Right ventricle myocardium superior (tissue), 1 donor: ENCODE results near the gene CPLANE1. TPM values are rescaled to one million over a fixed set of nuclear protein-coding genes. Genes with fewer than 3 reads are reported as not detected.

Experiments used
- ATAC-seq: fragments of 200-7000 bp; cut with Tn5 transposase; one replicate; pipeline ENCODE4 v1.9.1; 2020; ENCODE audit warnings: mild to moderate bottlenecking; ENCODE audit not compliant: poor library complexity
- DNase-seq: peaks from one replicate; pipeline ENCODE4 v3.0.0-alpha.2; 2020
- intact Hi-C: fragments of 100-400 bp; cut with DNase I; formaldehyde crosslinking; loops from one replicate; pipeline ENCODE4 v1.11.2; 2022
- total RNA-seq: library from RNA; stranded (reverse); fragmentation: NEBNext Ultra II Directional; extraction: Animal tissue kit (Norgen Biotek cat#: 25700); gene quantifications from one replicate; pipeline ENCODE4 v1.2.1, GENCODE V29; 2021
- donor health status: DM: no; HTN: yes; CAD: no; lungs with severe emphysema.

CPLANE1 gene
- total RNA-seq, 1 donor from 2014 or later: 7.8 TPM

DNA sequence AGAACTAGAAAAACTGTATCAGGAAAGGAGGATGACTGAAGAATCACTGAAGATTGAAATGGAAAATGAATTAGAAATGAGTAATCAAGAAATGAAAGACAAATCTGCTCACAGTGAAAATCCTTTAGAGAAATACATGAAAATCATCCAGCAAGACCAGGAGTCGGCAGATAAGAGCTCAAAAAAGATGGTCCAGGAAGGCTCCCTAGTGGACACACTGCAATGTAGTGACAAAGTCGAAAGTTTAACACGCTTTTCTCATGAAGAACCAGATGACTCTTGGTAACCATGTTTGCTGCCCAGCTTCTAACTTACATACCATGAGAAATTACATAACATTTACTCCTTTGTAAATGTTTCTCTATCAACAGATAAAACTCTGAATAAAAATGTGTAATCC is 37.1 kb downstream of the CPLANE1 start:
- intact Hi-C loops: no loop called here
- no peak for DNase-seq

GRCh38 chr5:37211661-37212060 is 37.5 kb downstream of the CPLANE1 start:
- intact Hi-C loops: no loop called here
- no peak for DNase-seq
- no peak for ATAC-seq

More for the DNA sequence above, 37.1 kb downstream of the CPLANE1 start:
- no peak for ATAC-seq

GRCh38 chr5:37208883-37209797 is 40.0 kb downstream of the CPLANE1 start:
- no peak for DNase-seq
- intact Hi-C loops: no loop called here
- ATAC-seq: peak; percentile 39

DNA sequence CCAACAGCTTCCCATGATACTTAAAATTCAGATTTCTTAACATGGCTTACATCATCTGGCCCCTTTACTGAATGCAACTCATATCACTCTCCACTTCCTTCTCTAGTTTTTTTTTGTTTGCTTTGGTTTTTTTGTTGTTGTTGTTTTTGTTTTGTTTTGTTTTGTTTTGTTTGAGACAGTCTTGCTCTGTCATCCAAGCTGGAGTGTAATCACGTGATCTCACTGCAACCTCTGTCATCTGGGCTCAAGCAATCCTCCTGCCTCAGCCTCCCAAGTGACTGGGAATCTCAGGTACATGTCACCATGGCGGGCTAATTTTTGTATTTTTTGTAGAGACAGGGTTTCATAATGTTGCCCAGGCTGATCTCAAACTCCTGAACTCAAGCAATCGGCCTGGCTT is 41.4 kb downstream of the CPLANE1 start:
- intact Hi-C loops: no loop called here
- DNase-seq (no peak), ATAC-seq (no peak)

DNA sequence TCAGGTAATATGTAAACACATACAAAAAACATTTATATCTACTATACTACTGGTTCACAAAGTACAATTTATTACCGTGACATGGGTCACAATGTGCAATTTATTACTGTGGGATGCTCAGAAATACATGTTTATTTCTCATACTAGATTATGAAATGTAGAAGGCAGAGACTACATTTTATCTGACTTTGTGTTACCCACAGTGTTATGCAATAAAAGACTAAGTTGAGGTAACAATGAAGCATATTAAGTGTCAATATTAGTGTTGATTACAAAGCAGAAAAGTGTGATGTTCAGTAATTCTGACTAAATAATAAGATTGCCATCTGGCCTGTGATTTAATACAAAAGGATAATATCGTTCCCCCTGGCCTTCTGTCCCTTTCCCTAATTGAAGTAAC is 42.4 kb downstream of the CPLANE1 start:
- ATAC-seq (no peak), DNase-seq (no peak)
- intact Hi-C loops: no loop called here

DNA sequence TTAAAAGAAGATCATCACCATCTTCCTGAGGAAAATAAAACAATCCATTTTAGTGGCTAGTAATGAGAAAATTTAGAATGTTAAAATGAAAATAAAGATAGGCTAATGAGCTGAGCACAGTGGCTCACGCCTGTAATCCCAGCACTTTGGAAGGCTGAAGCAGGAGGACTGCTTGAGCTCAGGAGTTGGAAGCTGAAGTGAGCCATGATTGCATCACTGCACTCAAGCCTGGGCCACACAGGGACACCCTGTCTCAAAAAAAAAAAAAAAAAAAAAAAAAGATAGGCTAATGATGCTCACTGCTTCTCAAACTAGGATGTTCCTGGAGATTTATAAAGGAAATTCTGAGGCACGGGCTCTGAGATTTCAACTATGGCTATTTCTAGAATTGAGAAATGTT is 50.3 kb downstream of the CPLANE1 start:
- peak; percentile 52 for ATAC-seq
- intact Hi-C loops: no loop called here

GRCh38 chr5:37198061-37198460 is 51.1 kb downstream of the CPLANE1 start:
- no peak for DNase-seq
- intact Hi-C loops: no loop called here
- no peak for ATAC-seq

More for the DNA sequence above, 50.3 kb downstream of the CPLANE1 start:
- DNase-seq: no peak

DNA sequence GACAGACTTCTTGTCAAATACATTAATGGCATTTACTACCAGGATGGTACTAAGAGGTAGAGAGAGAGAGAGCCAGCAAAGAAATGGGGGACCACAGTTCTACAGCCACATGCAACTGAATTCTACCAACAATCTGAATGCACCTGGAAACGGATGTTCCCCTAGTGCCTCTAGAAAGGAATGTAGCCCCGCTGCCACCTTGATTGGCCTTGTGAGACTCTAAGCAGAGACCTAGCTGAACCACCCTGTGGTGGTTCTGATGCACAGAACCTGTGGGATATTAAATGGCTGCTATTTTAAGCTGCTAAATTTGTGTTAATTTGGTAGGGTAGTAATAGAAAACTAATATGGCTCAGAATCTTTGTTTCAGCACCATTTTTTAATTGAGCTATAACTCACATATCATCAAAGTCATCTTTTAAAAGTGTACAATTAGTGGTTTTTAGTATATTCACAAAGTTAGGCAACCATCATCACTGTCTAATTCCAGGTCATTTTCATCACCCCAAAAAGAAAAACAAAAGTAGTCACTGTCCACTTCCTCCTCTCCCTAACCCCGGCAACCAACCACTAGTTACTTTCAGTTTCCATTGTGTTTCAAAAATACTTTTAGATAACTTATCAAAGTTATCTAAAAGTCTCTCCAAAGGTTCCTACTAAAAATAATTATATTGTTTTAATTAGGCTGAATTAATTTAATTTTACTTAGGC is 51.7 kb downstream of the CPLANE1 start:
- ATAC-seq (no peak), DNase-seq (no peak)

GRCh38 chr5:37190592-37190991 is 58.6 kb downstream of the CPLANE1 start:
- intact Hi-C loops: no loop called here
- no peak for DNase-seq
- ATAC-seq: no peak

More for the DNA sequence above, 51.7 kb downstream of the CPLANE1 start:
- intact Hi-C loops: no loop called here

GRCh38 chr5:37189355-37189754 is 59.8 kb downstream of the CPLANE1 start:
- ATAC-seq (no peak), DNase-seq (no peak)
- intact Hi-C loops: no loop called here

GRCh38 chr5:37187465-37187977 is 61.7 kb downstream of the CPLANE1 start:
- intact Hi-C loops: no loop called here
- DNase-seq (no peak), ATAC-seq (no peak)

GRCh38 chr5:37184748-37185364 is 64.3 kb downstream of the CPLANE1 start:
- DNase-seq (no peak), ATAC-seq (no peak)
- intact Hi-C loops: no loop called here

- ATAC-seq (no peak), DNase-seq (no peak)
- intact Hi-C loops: no loop called here
Measured at GRCh38 chr5:37182667-37183066, 66.5 kb downstream of the CPLANE1 start.

- no peak for ATAC-seq
- intact Hi-C loops: loop anchor here (10.0 kb wide), 1 partner anchor 150 kb away; no protein-coding TSS in a partner anchor
- no peak for DNase-seq
Measured at GRCh38 chr5:37174928-37175327, 74.2 kb downstream of the CPLANE1 start.

GRCh38 chr5:37172957-37173356 is 76.2 kb downstream of the CPLANE1 start:
- DNase-seq: no peak
- intact Hi-C loops: loop anchor here (10.0 kb wide), 1 partner anchor 148 kb away; no protein-coding TSS in a partner anchor

GRCh38 chr5:37170856-37171255 is 78.3 kb downstream of the CPLANE1 start:
- intact Hi-C loops: loop anchor here (10.0 kb wide), 1 partner anchor 146 kb away; no protein-coding TSS in a partner anchor
- no peak for DNase-seq
- ATAC-seq: no peak

More at GRCh38 chr5:37172957-37173356, 76.2 kb downstream of the CPLANE1 start:
- ATAC-seq: no peak

- ATAC-seq (no peak), DNase-seq (no peak)
- intact Hi-C loops: no loop called here
Measured at GRCh38 chr5:37166197-37166596, 83.0 kb downstream of the CPLANE1 start.

GRCh38 chr5:37165761-37166160 is 83.4 kb downstream of the CPLANE1 start:
- intact Hi-C loops: no loop called here
- no peak for ATAC-seq
- no peak for DNase-seq

GRCh38 chr5:37153661-37154060 is 95.5 kb downstream of the CPLANE1 start:
- ATAC-seq (no peak), DNase-seq (no peak)
- intact Hi-C loops: no loop called here
